Memory B cell (primary cell): ENCODE measurements around the gene KIF13A.
"Not testable (repeated sequence)": the region's sequence is repeated elsewhere in the genome, so short reads cannot be mapped to it uniquely, and the experiment has no call there.

Source experiments
- ATAC-seq: fragments of 150-1000 bp; cut with Tn5 transposase; 2 replicates; pipeline ENCODE4 v1.10.0; 2021; ENCODE audit warnings: low read depth, mild to moderate bottlenecking, moderate library complexity
- DNase-seq, 2 donors: peaks; one replicate each; pipeline ENCODE4 v3.0.0; 2022; ENCODE audit warnings: low spot score in 2 of 2
- H3K27ac Mint-ChIP-seq: one replicate; pipeline ENCODE4 v1.8.0; 2022; ENCODE audit warnings: mild to moderate bottlenecking, moderate library complexity, mixed read lengths
- H3K27me3 Mint-ChIP-seq: one replicate; pipeline ENCODE4 v1.8.0; 2022; ENCODE audit warnings: mixed read lengths
- H3K36me3 Mint-ChIP-seq: one replicate; pipeline ENCODE4 v1.8.0; 2022; ENCODE audit warnings: mild to moderate bottlenecking, mixed read lengths
- H3K4me1 Mint-ChIP-seq: one replicate; pipeline ENCODE4 v1.8.0; 2022; ENCODE audit warnings: mixed read lengths
- H3K4me3 Mint-ChIP-seq: one replicate; pipeline ENCODE4 v1.8.0; 2022; ENCODE audit warnings: mild to moderate bottlenecking, moderate library complexity, mixed read lengths
- H3K9me3 Mint-ChIP-seq: one replicate; pipeline ENCODE4 v1.8.0; 2022; ENCODE audit warnings: mixed read lengths

Gene KIF13A

GRCh38 chr6:17948725-17949124 is 38.7 kb downstream of the KIF13A start:
- Mint-ChIP-seq H3K4me3 (no peak overlapping the region), H3K27ac (no peak overlapping the region), H3K27me3 (no peaks in the 10 kb centered on the region), H3K9me3 (peaks cover 2% of the 10 kb centered on the region), H3K4me1 (peaks cover 7% of the 10 kb centered on the region), H3K36me3 (peaks cover 12% of the 10 kb centered on the region)
- ATAC-seq, result no peak
- DNase-seq, result no peak

GRCh38 chr6:17947574-17947973 is 39.9 kb downstream of the KIF13A start:
- H3K27ac Mint-ChIP-seq, H3K27me3 Mint-ChIP-seq, ATAC-seq, H3K4me3 Mint-ChIP-seq, H3K4me1 Mint-ChIP-seq, DNase-seq, H3K9me3 Mint-ChIP-seq, H3K36me3 Mint-ChIP-seq: not testable (repeated sequence)

- H3K4me3 Mint-ChIP-seq, result no peak overlapping the region
- no peaks in the 10 kb centered on the region for H3K27me3 Mint-ChIP-seq
- peaks cover 5% of the 10 kb centered on the region for H3K36me3 Mint-ChIP-seq
- H3K4me1 Mint-ChIP-seq, result peaks cover 7% of the 10 kb centered on the region
- no peak for DNase-seq
- ATAC-seq, result no peak
- no peak overlapping the region for H3K27ac Mint-ChIP-seq
- no peaks in the 10 kb centered on the region for H3K9me3 Mint-ChIP-seq
Measured at GRCh38 chr6:17945575-17945974, 41.9 kb downstream of the KIF13A start.

GRCh38 chr6:17945111-17945510 is 42.3 kb downstream of the KIF13A start:
- no peaks in the 10 kb centered on the region for H3K27me3 Mint-ChIP-seq
- no peak for DNase-seq
- H3K4me3 Mint-ChIP-seq, result no peak overlapping the region
- no peak overlapping the region for H3K27ac Mint-ChIP-seq
- peaks cover 6% of the 10 kb centered on the region for H3K36me3 Mint-ChIP-seq
- peaks cover 8% of the 10 kb centered on the region for H3K4me1 Mint-ChIP-seq
- H3K9me3 Mint-ChIP-seq, result peaks cover under 1% of the 10 kb centered on the region
- no peak for ATAC-seq

GRCh38 chr6:17941318-17941717 is 46.1 kb downstream of the KIF13A start:
- Mint-ChIP-seq H3K9me3 (peaks cover 2% of the 10 kb centered on the region), H3K4me1 (peaks cover 10% of the 10 kb centered on the region), H3K27ac (no peak overlapping the region), H3K4me3 (no peak overlapping the region), H3K27me3 (no peaks in the 10 kb centered on the region), H3K36me3 (peaks cover 11% of the 10 kb centered on the region)
- ATAC-seq, result no peak
- no peak for DNase-seq

GRCh38 chr6:17940151-17940792 is 47.2 kb downstream of the KIF13A start:
- H3K4me1 Mint-ChIP-seq, result peaks cover 10% of the 10 kb centered on the region
- no peak overlapping the region for H3K27ac Mint-ChIP-seq
- ATAC-seq (no peak), DNase-seq (no peak)
- peaks cover 2% of the 10 kb centered on the region for H3K9me3 Mint-ChIP-seq
- no peaks in the 10 kb centered on the region for H3K27me3 Mint-ChIP-seq
- H3K36me3 Mint-ChIP-seq, result peaks cover 11% of the 10 kb centered on the region
- H3K4me3 Mint-ChIP-seq, result no peak overlapping the region

GRCh38 chr6:17938901-17939300 is 48.5 kb downstream of the KIF13A start:
- H3K4me1 Mint-ChIP-seq, result peaks cover 3% of the 10 kb centered on the region
- H3K9me3 Mint-ChIP-seq, result peaks cover 2% of the 10 kb centered on the region
- no peaks in the 10 kb centered on the region for H3K27me3 Mint-ChIP-seq
- no peak for DNase-seq
- no peak overlapping the region for H3K27ac Mint-ChIP-seq
- ATAC-seq, result no peak
- no peak overlapping the region for H3K4me3 Mint-ChIP-seq
- peaks cover 8% of the 10 kb centered on the region for H3K36me3 Mint-ChIP-seq

GRCh38 chr6:17935188-17936149 is 52.0 kb downstream of the KIF13A start:
- no peak overlapping the region for H3K27ac Mint-ChIP-seq
- peaks cover 8% of the 10 kb centered on the region for H3K36me3 Mint-ChIP-seq
- H3K4me1 Mint-ChIP-seq, result peaks cover 5% of the 10 kb centered on the region
- ATAC-seq, result no peak
- no peak for DNase-seq
- no peaks in the 10 kb centered on the region for H3K27me3 Mint-ChIP-seq
- peaks cover 2% of the 10 kb centered on the region for H3K9me3 Mint-ChIP-seq
- H3K4me3 Mint-ChIP-seq, result no peak overlapping the region

GRCh38 chr6:17933716-17934115 is 53.7 kb downstream of the KIF13A start:
- Mint-ChIP-seq H3K9me3 (no peaks in the 10 kb centered on the region), H3K27me3 (no peaks in the 10 kb centered on the region), H3K27ac (no peak overlapping the region), H3K4me1 (peaks cover 3% of the 10 kb centered on the region), H3K36me3 (no peaks in the 10 kb centered on the region), H3K4me3 (no peak overlapping the region)
- ATAC-seq (no peak), DNase-seq (no peak)

- no peak for ATAC-seq
Measured at GRCh38 chr6:17932330-17932852, 55.0 kb downstream of the KIF13A start.

GRCh38 chr6:17931227-17931626 is 56.2 kb downstream of the KIF13A start:
- ATAC-seq, result no peak
- H3K27me3 Mint-ChIP-seq, result no peaks in the 10 kb centered on the region
- H3K27ac Mint-ChIP-seq, result no peak overlapping the region

More at GRCh38 chr6:17932330-17932852, 55.0 kb downstream of the KIF13A start:
- H3K36me3 Mint-ChIP-seq, result peaks cover 1% of the 10 kb centered on the region
- peaks cover 4% of the 10 kb centered on the region for H3K4me1 Mint-ChIP-seq
- no peaks in the 10 kb centered on the region for H3K27me3 Mint-ChIP-seq
- no peak for DNase-seq
- no peak overlapping the region for H3K4me3 Mint-ChIP-seq
- no peaks in the 10 kb centered on the region for H3K9me3 Mint-ChIP-seq
- H3K27ac Mint-ChIP-seq, result no peak overlapping the region

GRCh38 chr6:17930321-17930993 is 57.0 kb downstream of the KIF13A start:
- H3K27me3 Mint-ChIP-seq, result no peaks in the 10 kb centered on the region
- no peaks in the 10 kb centered on the region for H3K9me3 Mint-ChIP-seq
- no peak overlapping the region for H3K4me3 Mint-ChIP-seq
- peaks cover 8% of the 10 kb centered on the region for H3K4me1 Mint-ChIP-seq
- DNase-seq (no peak), ATAC-seq (no peak)
- H3K36me3 Mint-ChIP-seq, result peaks cover 6% of the 10 kb centered on the region
- no peak overlapping the region for H3K27ac Mint-ChIP-seq

More at GRCh38 chr6:17931227-17931626, 56.2 kb downstream of the KIF13A start:
- Mint-ChIP-seq H3K4me1 (peaks cover 8% of the 10 kb centered on the region), H3K36me3 (peaks cover 6% of the 10 kb centered on the region), H3K4me3 (no peak overlapping the region), H3K9me3 (no peaks in the 10 kb centered on the region)
- no peak for DNase-seq

GRCh38 chr6:17928514-17929430 is 58.7 kb downstream of the KIF13A start:
- H3K4me3 Mint-ChIP-seq, result no peak overlapping the region
- DNase-seq (no peak), ATAC-seq (no peak)
- no peaks in the 10 kb centered on the region for H3K9me3 Mint-ChIP-seq
- H3K4me1 Mint-ChIP-seq, result peaks cover 8% of the 10 kb centered on the region
- no peak overlapping the region for H3K27ac Mint-ChIP-seq
- no peaks in the 10 kb centered on the region for H3K27me3 Mint-ChIP-seq
- peaks cover 7% of the 10 kb centered on the region for H3K36me3 Mint-ChIP-seq
